K562 (cell line): ENCODE data around the gene CECR2.

Experiments
- BCL6 ChIP-seq: fragments of 250-450 bp; sonication (Bioruptor Pico); IDR thresholded peaks from 2 replicates; pipeline ENCODE4 v1.4.0; 2020
- EHMT2 ChIP-seq: fragments of 450-650 bp; IDR thresholded peaks from 2 replicates; pipeline ENCODE4 v1.6.1; 2018; ENCODE audit warnings: antibody characterized with exemption
- ELF1 ChIP-seq: fragments of 200-800 bp; sonication (Bioruptor generic); IDR thresholded peaks from 2 replicates; pipeline ENCODE4 v1.6.1; 2016; ENCODE audit warnings: missing genetic modification characterization, missing compliant biosample characterization
- ERF ChIP-seq: fragments of 450-650 bp; formaldehyde crosslinking; IDR thresholded peaks from 2 replicates; pipeline ENCODE4 v1.4.0; 2020; ENCODE audit warnings: mild to moderate bottlenecking, mixed read lengths
- MAFG ChIP-seq: fragments of 450-650 bp; conservative IDR thresholded peaks from 2 replicates; pipeline ENCODE4 v1.6.1; 2016; ENCODE audit warnings: missing genetic modification characterization, missing compliant biosample characterization
- NCOR1 ChIP-seq: fragments of 450-650 bp; IDR thresholded peaks from 2 replicates; pipeline ENCODE4 v1.6.1; 2016; ENCODE audit warnings: mild to moderate bottlenecking, moderate library complexity
- POLR2A ChIP-seq: fragments of 450-650 bp; conservative IDR thresholded peaks from 2 replicates; pipeline ENCODE4 v1.6.1; 2016
- RFX5 ChIP-seq: IDR thresholded peaks from 2 replicates; pipeline ENCODE4 v1.6.1; 2011; ENCODE audit warnings: low read depth, mild to moderate bottlenecking, improper control_type of control experiment, low read length
- TAL1 ChIP-seq: fragments of 450-650 bp; IDR thresholded peaks from 2 replicates; pipeline ENCODE4 v1.6.1; 2016; ENCODE audit warnings: mild to moderate bottlenecking
- TBP ChIP-seq: optimal IDR thresholded peaks from 2 replicates; pipeline ENCODE3; 2011; ENCODE audit warnings: low read depth, low read length, improper control_type of control experiment
- ZNF184 ChIP-seq: sonication (generic); formaldehyde crosslinking; IDR thresholded peaks from 2 replicates; pipeline ENCODE4 v1.5.0; 2020; ENCODE audit warnings: missing genetic modification reagents
- ZNF384 ChIP-seq: IDR thresholded peaks from 2 replicates; pipeline ENCODE4 v1.6.1; 2012; ENCODE audit warnings: low read depth, low read length, improper control_type of control experiment
- TF ChIP-seq, protein P1 (sequence below): sonication (generic); formaldehyde crosslinking; IDR thresholded peaks from 2 replicates; pipeline ENCODE4 v1.5.0; 2020; ENCODE audit warnings: missing genetic modification reagents

DNA sequence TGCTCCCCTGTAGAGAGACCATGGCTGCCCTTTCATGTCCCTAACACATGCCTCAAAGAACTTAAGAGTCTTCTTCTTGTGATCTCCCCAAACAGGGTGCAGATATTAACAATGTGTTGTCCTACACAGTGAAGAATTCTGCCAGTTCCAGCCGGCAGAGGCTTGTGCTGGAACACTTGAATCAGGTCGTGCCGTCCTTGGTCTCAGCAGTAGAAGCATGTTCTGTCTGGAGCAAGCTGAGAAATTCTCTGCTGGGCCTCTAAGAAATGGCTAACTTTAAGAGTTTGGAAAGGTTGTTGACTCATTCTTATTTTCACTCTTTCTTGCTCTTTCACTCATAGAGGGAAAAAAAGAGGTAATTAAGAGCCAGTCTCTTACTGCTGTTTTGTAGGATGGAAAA, 123.0 kb downstream of the CECR2 start:
- TF ChIP-seq ELF1 (tag) (no peak), POLR2A (no peak), ZNF184 (CRISPR knock-in tag) (no peak), TBP (no peak), NCOR1 (no peak), BCL6 (CRISPR knock-in tag) (no peak), ZNF384 (no peak), EHMT2 (no peak), ERF (CRISPR knock-in tag) (no peak), RFX5 (no peak), TAL1 (no peak), MAFG (tag) (no peak)
- TF ChIP-seq, protein P1, sequence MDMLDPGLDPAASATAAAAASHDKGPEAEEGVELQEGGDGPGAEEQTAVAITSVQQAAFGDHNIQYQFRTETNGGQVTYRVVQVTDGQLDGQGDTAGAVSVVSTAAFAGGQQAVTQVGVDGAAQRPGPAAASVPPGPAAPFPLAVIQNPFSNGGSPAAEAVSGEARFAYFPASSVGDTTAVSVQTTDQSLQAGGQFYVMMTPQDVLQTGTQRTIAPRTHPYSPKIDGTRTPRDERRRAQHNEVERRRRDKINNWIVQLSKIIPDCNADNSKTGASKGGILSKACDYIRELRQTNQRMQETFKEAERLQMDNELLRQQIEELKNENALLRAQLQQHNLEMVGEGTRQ (CRISPR knock-in tag), result no peak
